Psoas muscle (tissue), 8 donors: ENCODE measurements around the gene JMY. TPM values are rescaled to one million over a fixed set of nuclear protein-coding genes. Genes with fewer than 3 reads are reported as not detected.

Experiments used
- ATAC-seq, 4 donors: fragments of 200-7000 bp; cut with Tn5 transposase; one replicate each; pipeline ENCODE4 v1.9.1; 2020; ENCODE audit warnings: moderate library complexity in 3 of 4, mild to moderate bottlenecking in 2 of 4
- DNase-seq, 2 donors: peaks; one replicate each; pipeline ENCODE4 v3.0.0-alpha.2; 2020
- H3K27ac ChIP-seq: fragments of 200-600 bp; one replicate; pipeline ENCODE4 v1.8.0; 2022
- H3K27me3 ChIP-seq, 3 donors: fragments of 200-600 bp in 1 of 3; one replicate each; pipeline versions ENCODE4 v1.6.1 to v1.8.0; 2013 to 2022; ENCODE audit warnings: low read length in 2 of 3, mild to moderate bottlenecking in 2 of 3, moderate library complexity in 1 of 3; ENCODE audit not compliant: insufficient read depth in 3 of 3
- H3K36me3 ChIP-seq, 2 donors: fragments of 200-600 bp in 1 of 2; one replicate each; pipeline versions ENCODE4 v1.6.1 to v1.8.0; 2013 to 2022; ENCODE audit warnings: low read depth in 1 of 2, mild to moderate bottlenecking in 1 of 2, moderate library complexity in 1 of 2; ENCODE audit not compliant: insufficient read depth in 1 of 2
- H3K4me1 ChIP-seq: fragments of 200-600 bp; one replicate; pipeline ENCODE4 v1.8.0; 2022
- H3K4me3 ChIP-seq: fragments of 200-600 bp; one replicate; pipeline ENCODE4 v1.8.0; 2022; ENCODE audit warnings: mild to moderate bottlenecking
- H3K9me3 ChIP-seq: fragments of 200-600 bp; one replicate; pipeline ENCODE4 v1.8.0; 2022
- WGBS, 3 donors: extraction: QIAGEN DNeasy Blood & Tissue Kit; methylation state at CpG; one replicate each; pipeline versions ENCODE4 v1.1.6 to v1.1.7; 2013; 5-methylcytosine and 5-hydroxymethylcytosine counted together
- intact Hi-C, 2 donors: fragments of 100-400 bp; cut with DNase I; formaldehyde crosslinking; loops; one replicate each; pipeline versions ENCODE4 v1.11.0 to v1.14.2; 2022
- polyA plus RNA-seq, 3 donors: library from polyadenylated mRNA; stranded (reverse); fragments of 200-250 nt; gene quantifications; one replicate each; pipeline ENCODE4 v1.2.3, GENCODE V29; 2013
- total RNA-seq, 4 donors: library from RNA; stranded (reverse); fragmentation: NEBNext Ultra II Directional in 2 of 4; extraction: Animal tissue kit (Norgen Biotek cat#: 25700) in 2 of 4; gene quantifications; one replicate each; pipeline versions ENCODE4 v1.2.1 to v1.2.4, GENCODE V29; 2021 to 2023
- TF ChIP-seq, protein P1 (sequence below): fragments of 200-600 bp; IDR thresholded peaks from one replicate; pipeline ENCODE4 v1.8.0; 2022; ENCODE audit warnings: antibody characterized with exemption
- donor health status: healthy with polysubstance abuse.
- donor health status: DM: no; HTN: no; CAD: no; lungs with moderate emphysema.
- donor health status: Bipolar disorder and iron deficiency.
- donor health status: healthy.
- donor health status: DM: yes; HTN: yes; CAD: no.
- donor health status: DM: no; HTN: no; CAD: no.
- donor health status: DM: no; HTN: no; CAD: no.
- donor health status: DM: yes; HTN: yes; CAD: no.

JMY gene
- total and polyA plus RNA-seq, 7 donors, result 1.3 to 17.0 (median 11.7) TPM

- intact Hi-C loops, result no loop called here
Measured at GRCh38 chr5:79205965-79206364, 30.0 kb upstream of the JMY start.

DNA sequence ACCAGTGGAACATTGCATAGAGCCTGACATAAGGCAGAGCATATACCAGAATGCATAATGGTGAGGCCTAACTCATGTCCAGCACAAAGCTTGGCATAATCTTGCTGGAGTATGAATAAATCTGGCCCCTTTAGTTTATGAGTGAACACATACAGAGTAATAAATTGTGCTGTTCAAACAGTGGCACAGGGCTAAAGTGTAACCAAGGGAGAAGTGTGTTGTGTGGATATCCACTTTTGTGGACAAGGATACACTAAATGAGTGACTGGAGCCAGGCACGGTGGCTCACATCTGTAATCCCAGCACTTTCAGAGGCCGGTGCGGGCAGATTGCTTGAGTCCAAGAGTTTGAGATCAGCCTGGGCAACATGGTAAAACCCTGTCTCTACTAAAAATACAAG is 29.4 kb upstream of the JMY start:
- intact Hi-C loops, result no loop called here
- TF ChIP-seq, protein P1, sequence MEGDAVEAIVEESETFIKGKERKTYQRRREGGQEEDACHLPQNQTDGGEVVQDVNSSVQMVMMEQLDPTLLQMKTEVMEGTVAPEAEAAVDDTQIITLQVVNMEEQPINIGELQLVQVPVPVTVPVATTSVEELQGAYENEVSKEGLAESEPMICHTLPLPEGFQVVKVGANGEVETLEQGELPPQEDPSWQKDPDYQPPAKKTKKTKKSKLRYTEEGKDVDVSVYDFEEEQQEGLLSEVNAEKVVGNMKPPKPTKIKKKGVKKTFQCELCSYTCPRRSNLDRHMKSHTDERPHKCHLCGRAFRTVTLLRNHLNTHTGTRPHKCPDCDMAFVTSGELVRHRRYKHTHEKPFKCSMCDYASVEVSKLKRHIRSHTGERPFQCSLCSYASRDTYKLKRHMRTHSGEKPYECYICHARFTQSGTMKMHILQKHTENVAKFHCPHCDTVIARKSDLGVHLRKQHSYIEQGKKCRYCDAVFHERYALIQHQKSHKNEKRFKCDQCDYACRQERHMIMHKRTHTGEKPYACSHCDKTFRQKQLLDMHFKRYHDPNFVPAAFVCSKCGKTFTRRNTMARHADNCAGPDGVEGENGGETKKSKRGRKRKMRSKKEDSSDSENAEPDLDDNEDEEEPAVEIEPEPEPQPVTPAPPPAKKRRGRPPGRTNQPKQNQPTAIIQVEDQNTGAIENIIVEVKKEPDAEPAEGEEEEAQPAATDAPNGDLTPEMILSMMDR, result no peak
- 89 to 94% (median 91%) methylated on average over 3 of the region's 3 CpGs for WGBS, 3 donors
- no peak overlapping the region for H3K27ac ChIP-seq
- DNase-seq (no peak), ATAC-seq (no peak)
- H3K9me3 ChIP-seq, result no peaks in the 10 kb centered on the region
- H3K4me3 ChIP-seq, result no peak overlapping the region
- no peaks in the 10 kb centered on the region for H3K4me1 ChIP-seq
- H3K27me3 ChIP-seq, result peaks cover 0 to 6% (median 0%) of the 10 kb centered on the region in 3 donors
- H3K36me3 ChIP-seq, result no peaks in the 10 kb centered on the region

More at GRCh38 chr5:79205965-79206364, 30.0 kb upstream of the JMY start:
- 69 to 79% (median 78%) methylated on average over 3 of the region's 3 CpGs for WGBS, 3 donors
- Histone ChIP-seq H3K27me3 (peaks cover 0 to 6% (median 0%) of the 10 kb centered on the region in 3 donors), H3K4me3 (no peak overlapping the region), H3K36me3 (no peaks in the 10 kb centered on the region), H3K27ac (no peak overlapping the region), H3K4me1 (no peaks in the 10 kb centered on the region), H3K9me3 (no peaks in the 10 kb centered on the region)
- DNase-seq (no peak), ATAC-seq (no peak)
- TF ChIP-seq, protein P1, result no peak

- Histone ChIP-seq H3K4me3 (no peak overlapping the region), H3K9me3 (no peaks in the 10 kb centered on the region), H3K27me3 (no peaks in the 10 kb centered on the region), H3K36me3 (no peaks in the 10 kb centered on the region), H3K27ac (no peak overlapping the region), H3K4me1 (no peaks in the 10 kb centered on the region)
- DNase-seq (no peak), ATAC-seq (no peak)
- intact Hi-C loops, result no loop called here
- TF ChIP-seq, protein P1, result no peak
Measured at GRCh38 chr5:79209505-79209904, 26.4 kb upstream of the JMY start.

DNA sequence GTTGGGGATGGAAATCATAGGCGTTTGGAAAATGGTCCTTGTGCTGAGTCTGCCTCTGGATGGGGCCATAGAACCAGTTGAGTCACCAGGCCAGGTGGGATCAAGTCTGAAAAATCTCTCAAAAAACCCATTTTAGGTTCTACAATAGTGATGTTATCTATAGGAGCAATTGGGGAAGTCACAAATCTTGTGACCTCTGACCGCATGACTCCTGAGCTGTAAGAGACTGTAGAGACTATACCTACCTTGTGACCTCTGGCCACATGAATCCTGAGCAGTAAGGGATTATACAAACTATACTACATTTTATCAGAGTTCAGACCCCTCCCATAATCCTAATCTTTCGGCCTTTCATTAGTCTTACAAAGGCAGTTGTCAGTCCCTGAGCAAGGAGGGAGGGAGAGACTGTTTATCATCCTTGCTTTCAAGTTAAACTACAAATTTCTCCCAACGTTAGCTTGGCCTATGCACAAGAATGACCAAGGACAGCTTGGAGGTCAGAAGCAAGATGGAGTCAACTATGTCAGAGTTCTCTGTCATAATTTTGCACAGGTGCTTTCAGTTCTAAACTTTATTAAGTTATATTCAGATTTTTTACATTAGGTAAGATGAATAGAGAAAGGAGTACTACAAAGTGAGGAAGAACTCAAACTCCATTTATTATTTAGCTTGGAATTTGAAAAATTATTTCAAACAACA is 11.5 kb upstream of the JMY start:
- Histone ChIP-seq H3K27ac (no peak overlapping the region), H3K36me3 (no peaks in the 10 kb centered on the region), H3K4me1 (no peaks in the 10 kb centered on the region), H3K27me3 (no peaks in the 10 kb centered on the region), H3K4me3 (no peak overlapping the region), H3K9me3 (no peaks in the 10 kb centered on the region)
- intact Hi-C loops, result no loop called here
- DNase-seq, result no peak
- TF ChIP-seq, protein P1, result no peak
- no peak for ATAC-seq
- 77 to 80% (median 79%) methylated on average over 4 of the region's 4 CpGs for WGBS, 3 donors

DNA sequence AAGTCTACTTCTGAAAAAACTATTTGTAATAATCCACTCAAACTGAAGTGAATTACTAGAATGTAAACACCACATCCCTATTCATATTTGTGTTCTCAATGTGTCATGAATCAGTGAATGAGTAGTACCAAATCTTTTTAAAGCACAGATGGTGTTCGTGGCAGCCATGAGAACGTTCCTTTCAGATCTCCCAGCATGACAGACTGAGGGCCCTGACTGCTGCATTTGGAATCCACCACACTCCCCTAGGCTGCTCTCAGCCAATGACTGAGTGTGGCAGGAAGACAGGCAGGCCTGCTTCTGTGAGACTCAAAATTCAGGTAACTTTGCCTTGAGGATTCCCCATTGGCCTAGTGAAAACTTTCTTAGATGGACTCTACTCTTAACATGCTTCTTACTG is 10.9 kb upstream of the JMY start:
- no peak overlapping the region for H3K4me3 ChIP-seq
- 59 to 68% (median 61%) methylated on average over 2 of the region's 2 CpGs for WGBS, 3 donors
- ATAC-seq (no peak), DNase-seq (no peak)
- TF ChIP-seq, protein P1, result no peak
- intact Hi-C loops, result no loop called here
- no peak overlapping the region for H3K27ac ChIP-seq
- H3K9me3 ChIP-seq, result no peaks in the 10 kb centered on the region
- no peaks in the 10 kb centered on the region for H3K36me3 ChIP-seq
- H3K4me1 ChIP-seq, result no peaks in the 10 kb centered on the region
- H3K27me3 ChIP-seq, result no peaks in the 10 kb centered on the region
